Esophagus (tissue), 2 donors: ENCODE measurements around the gene ATF7IP. TPM values are rescaled to one million over a fixed set of nuclear protein-coding genes. Genes with fewer than 3 reads are reported as not detected.
"Not testable (repeated sequence)": the region's sequence is repeated elsewhere in the genome, so short reads cannot be mapped to it uniquely, and the experiment has no call there.

ENCODE experiments used
- H3K27ac ChIP-seq, 2 donors: one replicate each; pipeline ENCODE4 v1.5.1; 2013; ENCODE audit warnings: low read depth in 2 of 2, mild to moderate bottlenecking in 2 of 2, inconsistent platforms in 1 of 2, low read length in 1 of 2, moderate library complexity in 1 of 2
- H3K27me3 ChIP-seq, 2 donors: one replicate each; pipeline ENCODE4 v1.6.1; 2013; ENCODE audit warnings: low read length in 2 of 2, control low read depth in 1 of 2, mild to moderate bottlenecking in 1 of 2; ENCODE audit not compliant: insufficient read depth in 2 of 2, control insufficient read depth in 1 of 2
- H3K36me3 ChIP-seq, 2 donors: one replicate each; pipeline ENCODE4 v1.6.1; 2013; ENCODE audit warnings: low read length in 1 of 2; ENCODE audit not compliant: control insufficient read depth in 2 of 2, insufficient read depth in 2 of 2
- H3K4me1 ChIP-seq, 2 donors: one replicate each; pipeline ENCODE4 v1.6.1; 2013; ENCODE audit warnings: low read length in 1 of 2; ENCODE audit not compliant: control insufficient read depth in 2 of 2, insufficient read depth in 2 of 2
- H3K4me3 ChIP-seq, 2 donors: one replicate each; pipeline ENCODE4 v1.5.1; 2013; ENCODE audit warnings: low read length in 2 of 2, mild to moderate bottlenecking in 2 of 2, low read depth in 1 of 2, moderate library complexity in 1 of 2
- H3K9me3 ChIP-seq, 2 donors: one replicate each; pipeline ENCODE4 v1.6.1; 2013; ENCODE audit warnings: mild to moderate bottlenecking in 2 of 2, low read depth in 1 of 2, low read length in 1 of 2, moderate library complexity in 1 of 2; ENCODE audit not compliant: control insufficient read depth in 2 of 2, insufficient read depth in 1 of 2
- WGBS, 2 donors: extraction: QIAGEN DNeasy Blood & Tissue Kit; methylation state at CpG; one replicate each; pipeline ENCODE4 v1.1.7; 2013; 5-methylcytosine and 5-hydroxymethylcytosine counted together
- polyA plus RNA-seq, 2 donors: library from polyadenylated mRNA; stranded (reverse); fragments of 200-250 nt; gene quantifications; one replicate each; pipeline ENCODE4 v1.2.3, GENCODE V29; 2013
- donor health status: healthy with polysubstance abuse.
- donor health status: Bipolar disorder and iron deficiency.

Gene ATF7IP
- polyA plus RNA-seq, 2 donors: 8.0 to 10.1 TPM

GRCh38 chr12:14332482-14332881 is 33.0 kb upstream of the ATF7IP start:
- WGBS, 2 donors: 88 to 91% methylated on average over 5 of the region's 5 CpGs

GRCh38 chr12:14340371-14340770 is 25.1 kb upstream of the ATF7IP start:
- H3K4me3 ChIP-seq: no peak overlapping the region
- no peak overlapping the region for H3K27ac ChIP-seq

More at GRCh38 chr12:14332482-14332881, 33.0 kb upstream of the ATF7IP start:
- H3K4me3 ChIP-seq: no peak overlapping the region
- H3K36me3 ChIP-seq: no peaks in the 10 kb centered on the region
- no peaks in the 10 kb centered on the region for H3K4me1 ChIP-seq
- H3K27me3 ChIP-seq: no peaks in the 10 kb centered on the region
- H3K9me3 ChIP-seq: peaks cover 2 to 9% of the 10 kb centered on the region in 2 donors
- H3K27ac ChIP-seq: no peak overlapping the region

GRCh38 chr12:14351524-14351923 is 14.0 kb upstream of the ATF7IP start:
- WGBS, 2 donors: 97 to 98% methylated on average over 4 of the region's 4 CpGs
- H3K9me3 ChIP-seq, H3K27me3 ChIP-seq, H3K4me3 ChIP-seq, H3K36me3 ChIP-seq, H3K4me1 ChIP-seq, H3K27ac ChIP-seq: not testable (repeated sequence)

More at GRCh38 chr12:14340371-14340770, 25.1 kb upstream of the ATF7IP start:
- Histone ChIP-seq H3K27me3 (no peaks in the 10 kb centered on the region), H3K4me1 (no peaks in the 10 kb centered on the region), H3K36me3 (no peaks in the 10 kb centered on the region), H3K9me3 (peaks cover 2 to 7% of the 10 kb centered on the region in 2 donors)

GRCh38 chr12:14352066-14352465 is 13.4 kb upstream of the ATF7IP start:
- H3K36me3 ChIP-seq, H3K4me1 ChIP-seq, H3K27ac ChIP-seq, H3K27me3 ChIP-seq, H3K4me3 ChIP-seq, H3K9me3 ChIP-seq: not testable (repeated sequence)
- 96 to 97% methylated on average over 1 of the region's 1 CpG for WGBS, 2 donors

- not testable (repeated sequence) for H3K36me3 ChIP-seq, H3K9me3 ChIP-seq, H3K27me3 ChIP-seq, H3K4me3 ChIP-seq, H3K4me1 ChIP-seq, H3K27ac ChIP-seq
- 95 to 97% methylated on average over 14 to 28 of the region's 28 CpGs for WGBS, 2 donors
These were observed 10.8 kb upstream of the ATF7IP start for GRCh38 chr12:14354665-14355064.

GRCh38 chr12:14356147-14356546 is 9.3 kb upstream of the ATF7IP start:
- Histone ChIP-seq H3K4me1 (no peaks in the 10 kb centered on the region), H3K4me3 (no peak overlapping the region), H3K9me3 (peaks cover 8 to 9% of the 10 kb centered on the region in 2 donors), H3K36me3 (no peaks in the 10 kb centered on the region), H3K27me3 (no peaks in the 10 kb centered on the region), H3K27ac (no peak overlapping the region)
- 93 to 100% methylated on average over 1 of the region's 1 CpG for WGBS, 2 donors

- no peaks in the 10 kb centered on the region for H3K9me3 ChIP-seq
- H3K4me1 ChIP-seq: no peaks in the 10 kb centered on the region
- no peak overlapping the region for H3K27ac ChIP-seq
- 100% methylated on average over 1 of the region's 1 CpG for WGBS, 2 donors
- no peaks in the 10 kb centered on the region for H3K36me3 ChIP-seq
- H3K4me3 ChIP-seq: no peak overlapping the region
- no peaks in the 10 kb centered on the region for H3K27me3 ChIP-seq
These were observed 8.0 kb upstream of the ATF7IP start for GRCh38 chr12:14357486-14357885.

GRCh38 chr12:14362352-14362751 is 3.1 kb upstream of the ATF7IP start:
- no peak overlapping the region for H3K4me3 ChIP-seq
- H3K9me3 ChIP-seq: no peaks in the 10 kb centered on the region
- H3K36me3 ChIP-seq: no peaks in the 10 kb centered on the region
- 86 to 89% methylated on average over 1 of the region's 1 CpG for WGBS, 2 donors
- H3K4me1 ChIP-seq: no peaks in the 10 kb centered on the region
- no peaks in the 10 kb centered on the region for H3K27me3 ChIP-seq
- H3K27ac ChIP-seq: no peak overlapping the region

- Histone ChIP-seq H3K4me3 (peak overlapping the region in 1 of 2 donors; percentile 80), H3K9me3 (no peaks in the 10 kb centered on the region), H3K27ac (peak overlapping the region; percentile 55 to 99), H3K4me1 (no peaks in the 10 kb centered on the region), H3K36me3 (no peaks in the 10 kb centered on the region), H3K27me3 (no peaks in the 10 kb centered on the region)
- WGBS, 2 donors: 90 to 92% methylated on average over 8 of the region's 8 CpGs
These were observed 755 bp upstream of the ATF7IP start for GRCh38 chr12:14364583-14365271.
